ENCODE results near the gene TAF12.

DNA sequence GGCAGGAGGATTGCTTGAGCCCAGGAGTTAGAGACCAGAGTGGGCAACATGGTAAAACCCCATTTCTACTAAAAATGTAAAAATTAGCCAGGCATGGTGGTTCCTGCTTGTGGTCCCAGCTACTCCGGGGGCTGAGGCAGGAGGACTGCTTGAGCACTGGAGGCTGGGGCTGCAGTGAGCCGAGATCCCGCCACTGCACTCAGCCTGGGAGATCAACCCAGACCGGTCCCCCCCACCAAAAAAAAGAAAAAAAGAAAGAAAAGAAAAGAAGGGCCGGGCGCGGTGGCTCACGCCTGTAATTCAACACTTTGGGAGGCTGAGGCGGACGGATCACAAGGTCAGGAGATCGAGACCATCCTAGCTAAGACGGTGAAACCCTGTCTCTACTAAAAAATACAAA, 23.9 kb upstream of the TAF12 start:
- TF ChIP-seq, protein P1, sequence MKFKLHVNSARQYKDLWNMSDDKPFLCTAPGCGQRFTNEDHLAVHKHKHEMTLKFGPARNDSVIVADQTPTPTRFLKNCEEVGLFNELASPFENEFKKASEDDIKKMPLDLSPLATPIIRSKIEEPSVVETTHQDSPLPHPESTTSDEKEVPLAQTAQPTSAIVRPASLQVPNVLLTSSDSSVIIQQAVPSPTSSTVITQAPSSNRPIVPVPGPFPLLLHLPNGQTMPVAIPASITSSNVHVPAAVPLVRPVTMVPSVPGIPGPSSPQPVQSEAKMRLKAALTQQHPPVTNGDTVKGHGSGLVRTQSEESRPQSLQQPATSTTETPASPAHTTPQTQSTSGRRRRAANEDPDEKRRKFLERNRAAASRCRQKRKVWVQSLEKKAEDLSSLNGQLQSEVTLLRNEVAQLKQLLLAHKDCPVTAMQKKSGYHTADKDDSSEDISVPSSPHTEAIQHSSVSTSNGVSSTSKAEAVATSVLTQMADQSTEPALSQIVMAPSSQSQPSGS (CRISPR knock-in tag; IDR thresholded peaks at IDR 0.05; ENCODE audit: borderline replicate concordance, low read depth), result no peak
- TF ChIP-seq SP1 (CRISPR knock-in tag; conservative IDR thresholded peaks at IDR 0.05), result no peak
- TF ChIP-seq ATF1 (CRISPR knock-in tag; IDR thresholded peaks at IDR 0.05), result no peak
- TF ChIP-seq, protein P2, sequence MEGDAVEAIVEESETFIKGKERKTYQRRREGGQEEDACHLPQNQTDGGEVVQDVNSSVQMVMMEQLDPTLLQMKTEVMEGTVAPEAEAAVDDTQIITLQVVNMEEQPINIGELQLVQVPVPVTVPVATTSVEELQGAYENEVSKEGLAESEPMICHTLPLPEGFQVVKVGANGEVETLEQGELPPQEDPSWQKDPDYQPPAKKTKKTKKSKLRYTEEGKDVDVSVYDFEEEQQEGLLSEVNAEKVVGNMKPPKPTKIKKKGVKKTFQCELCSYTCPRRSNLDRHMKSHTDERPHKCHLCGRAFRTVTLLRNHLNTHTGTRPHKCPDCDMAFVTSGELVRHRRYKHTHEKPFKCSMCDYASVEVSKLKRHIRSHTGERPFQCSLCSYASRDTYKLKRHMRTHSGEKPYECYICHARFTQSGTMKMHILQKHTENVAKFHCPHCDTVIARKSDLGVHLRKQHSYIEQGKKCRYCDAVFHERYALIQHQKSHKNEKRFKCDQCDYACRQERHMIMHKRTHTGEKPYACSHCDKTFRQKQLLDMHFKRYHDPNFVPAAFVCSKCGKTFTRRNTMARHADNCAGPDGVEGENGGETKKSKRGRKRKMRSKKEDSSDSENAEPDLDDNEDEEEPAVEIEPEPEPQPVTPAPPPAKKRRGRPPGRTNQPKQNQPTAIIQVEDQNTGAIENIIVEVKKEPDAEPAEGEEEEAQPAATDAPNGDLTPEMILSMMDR (IDR thresholded peaks at IDR 0.05), result no peak
- TF ChIP-seq FOXP1 (CRISPR knock-in tag; IDR thresholded peaks at IDR 0.05; ENCODE audit: borderline replicate concordance), result no peak
- TF ChIP-seq, protein P3, sequence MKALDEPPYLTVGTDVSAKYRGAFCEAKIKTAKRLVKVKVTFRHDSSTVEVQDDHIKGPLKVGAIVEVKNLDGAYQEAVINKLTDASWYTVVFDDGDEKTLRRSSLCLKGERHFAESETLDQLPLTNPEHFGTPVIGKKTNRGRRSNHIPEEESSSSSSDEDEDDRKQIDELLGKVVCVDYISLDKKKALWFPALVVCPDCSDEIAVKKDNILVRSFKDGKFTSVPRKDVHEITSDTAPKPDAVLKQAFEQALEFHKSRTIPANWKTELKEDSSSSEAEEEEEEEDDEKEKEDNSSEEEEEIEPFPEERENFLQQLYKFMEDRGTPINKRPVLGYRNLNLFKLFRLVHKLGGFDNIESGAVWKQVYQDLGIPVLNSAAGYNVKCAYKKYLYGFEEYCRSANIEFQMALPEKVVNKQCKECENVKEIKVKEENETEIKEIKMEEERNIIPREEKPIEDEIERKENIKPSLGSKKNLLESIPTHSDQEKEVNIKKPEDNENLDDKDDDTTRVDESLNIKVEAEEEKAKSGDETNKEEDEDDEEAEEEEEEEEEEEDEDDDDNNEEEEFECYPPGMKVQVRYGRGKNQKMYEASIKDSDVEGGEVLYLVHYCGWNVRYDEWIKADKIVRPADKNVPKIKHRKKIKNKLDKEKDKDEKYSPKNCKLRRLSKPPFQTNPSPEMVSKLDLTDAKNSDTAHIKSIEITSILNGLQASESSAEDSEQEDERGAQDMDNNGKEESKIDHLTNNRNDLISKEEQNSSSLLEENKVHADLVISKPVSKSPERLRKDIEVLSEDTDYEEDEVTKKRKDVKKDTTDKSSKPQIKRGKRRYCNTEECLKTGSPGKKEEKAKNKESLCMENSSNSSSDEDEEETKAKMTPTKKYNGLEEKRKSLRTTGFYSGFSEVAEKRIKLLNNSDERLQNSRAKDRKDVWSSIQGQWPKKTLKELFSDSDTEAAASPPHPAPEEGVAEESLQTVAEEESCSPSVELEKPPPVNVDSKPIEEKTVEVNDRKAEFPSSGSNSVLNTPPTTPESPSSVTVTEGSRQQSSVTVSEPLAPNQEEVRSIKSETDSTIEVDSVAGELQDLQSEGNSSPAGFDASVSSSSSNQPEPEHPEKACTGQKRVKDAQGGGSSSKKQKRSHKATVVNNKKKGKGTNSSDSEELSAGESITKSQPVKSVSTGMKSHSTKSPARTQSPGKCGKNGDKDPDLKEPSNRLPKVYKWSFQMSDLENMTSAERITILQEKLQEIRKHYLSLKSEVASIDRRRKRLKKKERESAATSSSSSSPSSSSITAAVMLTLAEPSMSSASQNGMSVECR (CRISPR knock-in tag; IDR thresholded peaks at IDR 0.05; ENCODE audit: borderline replicate concordance), result no peak
- TF ChIP-seq ZNF671 (CRISPR knock-in tag; IDR thresholded peaks at IDR 0.05), result no peak
- TF ChIP-seq JUN (CRISPR knock-in tag; IDR thresholded peaks at IDR 0.05), result no peak
